Dermis microvascular lymphatic vessel endothelial cell (primary cell): ENCODE measurements around the gene PCDHGC3. TPM values are rescaled to one million over a fixed set of nuclear protein-coding genes. Genes with fewer than 3 reads are reported as not detected.

Experiments used
- DNase-seq, 2 donors: peaks; one replicate each; pipeline versions ENCODE4 v3.0.0 to v3.0.0-alpha.2; 2010; ENCODE audit warnings: low read depth in 2 of 2
- total RNA-seq: library from RNA; depleted of rRNA; stranded (reverse); fragments of >200 nt; gene quantifications from 2 replicates; pipeline ENCODE4 v1.2.1, GENCODE V29; 2014

PCDHGC3 gene
- total RNA-seq, 1 donor from 2014 or later, result 12.3 TPM

DNA sequence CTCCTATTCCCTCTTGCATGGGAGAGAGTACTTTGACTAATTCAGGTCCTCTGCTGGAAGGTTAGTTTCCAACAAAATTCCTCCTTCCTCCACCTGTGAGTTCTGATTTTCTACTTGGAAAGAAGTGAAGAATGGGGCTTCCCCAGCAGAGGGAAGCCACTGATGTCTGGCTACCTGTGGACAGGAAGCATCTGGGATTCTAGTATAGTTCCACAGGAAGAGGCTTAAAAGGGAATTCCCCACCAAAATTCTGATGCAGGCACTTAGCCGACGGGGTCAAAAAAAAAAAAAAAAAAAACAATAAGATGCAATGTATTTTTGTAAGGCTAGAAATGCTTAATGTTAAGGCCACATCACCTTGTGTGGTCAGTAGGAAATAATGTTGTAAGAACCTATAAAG, 46.5 kb downstream of the PCDHGC3 start:
- DNase-seq, result peak; percentile 64 to 88

DNA sequence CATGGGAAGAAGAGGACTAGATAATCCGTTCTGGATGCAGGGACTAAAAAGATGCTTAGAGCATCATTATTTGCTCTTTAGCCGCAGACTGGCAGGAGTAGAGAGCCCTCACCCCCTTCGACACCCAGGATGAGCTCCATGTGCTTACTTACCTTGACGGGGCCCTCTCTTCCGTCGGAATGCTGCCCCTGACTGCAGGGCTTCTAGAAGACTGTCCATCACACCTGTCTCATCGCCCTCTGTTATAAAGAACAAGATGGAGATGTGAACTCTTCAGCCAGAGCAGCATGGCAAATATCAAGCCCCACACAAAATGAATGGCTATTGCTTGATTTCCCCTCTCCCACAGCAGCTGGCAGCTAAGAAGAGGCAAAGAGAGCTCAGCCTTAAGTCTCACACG, 48.2 kb downstream of the PCDHGC3 start:
- DNase-seq, result no peak

DNA sequence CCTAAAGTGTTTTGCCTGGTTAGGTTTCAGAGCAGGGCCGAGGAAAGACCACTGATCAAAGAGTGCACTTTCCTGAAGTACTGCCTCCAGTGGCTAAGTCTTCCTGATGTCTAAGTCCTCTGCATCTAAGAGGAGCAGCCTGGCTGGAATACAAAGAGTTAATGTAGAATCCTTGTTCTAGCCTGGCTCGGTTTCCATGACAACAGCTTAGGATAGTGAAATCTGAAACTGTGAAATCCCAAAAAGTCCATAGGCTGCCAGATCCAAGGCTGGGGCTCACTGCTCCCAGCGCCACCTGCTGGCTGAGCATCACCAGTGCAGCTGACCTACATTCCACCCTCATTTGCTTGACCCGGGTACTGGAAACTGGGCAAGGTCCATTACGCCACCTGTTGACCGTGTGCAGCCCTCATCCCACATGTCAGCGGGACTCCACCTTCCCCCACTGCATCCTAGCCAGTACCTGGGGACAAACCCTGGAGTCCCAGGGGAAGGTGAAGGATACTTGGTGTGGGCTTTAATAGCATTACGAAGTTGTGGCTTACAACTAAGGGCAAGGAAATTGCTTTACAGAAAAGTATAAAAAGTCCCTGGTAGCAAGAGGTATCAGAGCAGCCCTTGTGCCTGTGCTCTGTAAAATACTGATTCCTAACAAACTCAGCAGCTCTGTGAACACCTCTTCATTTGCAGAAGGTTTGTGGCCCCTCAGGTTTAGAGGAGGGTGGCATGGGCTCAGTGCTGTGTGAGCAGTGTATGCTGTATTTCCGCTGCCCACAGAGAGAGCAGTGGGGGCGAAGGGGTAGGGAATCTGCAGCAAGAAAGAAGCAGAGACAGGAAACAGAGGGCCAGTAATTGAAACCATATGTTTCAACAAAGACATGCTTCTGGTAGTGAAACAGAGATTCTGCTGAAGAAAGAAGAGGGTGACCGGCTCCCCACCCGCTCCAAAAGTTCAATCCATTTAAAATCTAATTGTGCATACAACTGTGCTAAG, 49.1 kb downstream of the PCDHGC3 start:
- DNase-seq, result peak; percentile 90 to 93

DNA sequence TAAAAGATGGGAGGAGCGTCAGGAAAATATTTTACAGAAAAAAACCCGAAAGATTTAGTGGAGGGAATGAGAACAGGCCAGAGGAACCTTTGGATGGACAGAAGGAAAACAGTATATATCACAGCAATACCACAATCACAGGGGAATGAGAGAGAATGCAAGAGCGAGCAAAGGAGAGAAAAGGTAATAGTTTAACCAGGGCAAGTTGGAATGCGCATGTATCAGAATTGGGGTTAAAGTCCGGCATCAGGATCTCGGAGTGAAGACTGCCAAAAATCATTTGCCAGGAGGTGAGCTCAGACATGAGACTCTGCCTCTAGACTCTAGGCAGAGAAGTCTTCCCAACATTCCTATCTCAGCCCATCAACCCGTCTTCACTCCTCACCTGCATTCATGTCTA, 49.9 kb downstream of the PCDHGC3 start:
- DNase-seq, result no peak

DNA sequence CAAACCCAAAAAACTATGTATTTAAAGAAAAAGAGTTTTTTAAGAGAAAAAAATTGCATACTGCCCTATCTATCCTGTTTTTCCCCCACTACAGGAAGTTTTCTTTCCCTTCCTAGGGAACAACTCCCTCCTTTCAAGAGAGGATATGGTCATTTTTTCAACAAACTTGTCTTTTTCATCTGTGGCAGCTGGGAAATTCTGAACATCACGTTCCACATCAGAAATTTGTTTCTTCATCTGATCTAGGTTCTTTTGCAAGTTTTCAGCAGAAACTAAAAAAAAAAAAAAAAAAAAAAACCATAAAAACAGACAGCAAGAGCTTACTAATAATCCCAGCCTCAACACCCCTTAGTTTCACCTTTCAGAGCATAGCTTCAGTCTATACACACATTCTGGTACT, 51.7 kb downstream of the PCDHGC3 start:
- no peak for DNase-seq

Other genes with a start within 250 kb of the PCDHGC3 start
- 0.26 and 0.76 TPM in 2 replicates for gene PCDHB15, start 230.6 kb upstream of the PCDHGC3 start, total RNA-seq
- under 0.01 and 0.13 TPM in 2 replicates for gene SLC25A2, start 171.9 kb upstream of the PCDHGC3 start, total RNA-seq
- gene TAF7, start 155.2 kb upstream of the PCDHGC3 start, total RNA-seq, result 51.2 and 51.5 TPM in 2 replicates
- 0.26 and 0.51 TPM in 2 replicates for gene PCDHGA1, start 145.5 kb upstream of the PCDHGC3 start, total RNA-seq
- 0.39 and 1.1 TPM in 2 replicates for gene PCDHGA2, start 137.2 kb upstream of the PCDHGC3 start, total RNA-seq
- 0.13 and 0.63 TPM in 2 replicates for gene PCDHGA3, start 132.1 kb upstream of the PCDHGC3 start, total RNA-seq
- gene PCDHGB1, start 125.9 kb upstream of the PCDHGC3 start, total RNA-seq, result 0.39 and 1.1 TPM in 2 replicates
- 0.90 and 2.1 TPM in 2 replicates for gene PCDHGA4, start 120.9 kb upstream of the PCDHGC3 start, total RNA-seq
- gene PCDHGB2, start 116.0 kb upstream of the PCDHGC3 start, total RNA-seq, result 0.64 and 1.9 TPM in 2 replicates
- gene PCDHGA5, start 111.8 kb upstream of the PCDHGC3 start, total RNA-seq, result 0.26 and 0.63 TPM in 2 replicates
- 1.9 and 3.8 TPM in 2 replicates for gene PCDHGB3, start 105.7 kb upstream of the PCDHGC3 start, total RNA-seq
- gene PCDHGA6, start 102.1 kb upstream of the PCDHGC3 start, total RNA-seq, result 1.2 and 2.4 TPM in 2 replicates
- gene PCDHGA7, start 93.2 kb upstream of the PCDHGC3 start, total RNA-seq, result 0.64 and 1.5 TPM in 2 replicates
- gene PCDHGB4, start 88.3 kb upstream of the PCDHGC3 start, total RNA-seq, result 6.4 and 10.6 TPM in 2 replicates
- gene PCDHGA8, start 83.3 kb upstream of the PCDHGC3 start, total RNA-seq, result 0.64 and 1.1 TPM in 2 replicates
- gene PCDHGB5, start 78.0 kb upstream of the PCDHGC3 start, total RNA-seq, result 6.4 and 9.7 TPM in 2 replicates
- gene PCDHGA9, start 73.2 kb upstream of the PCDHGC3 start, total RNA-seq, result 1.4 and 2.4 TPM in 2 replicates
- 1.5 and 2.7 TPM in 2 replicates for gene PCDHGB6, start 67.9 kb upstream of the PCDHGC3 start, total RNA-seq
- 3.0 and 6.2 TPM in 2 replicates for gene PCDHGA10, start 63.0 kb upstream of the PCDHGC3 start, total RNA-seq
- 3.7 and 8.2 TPM in 2 replicates for gene PCDHGB7, start 58.3 kb upstream of the PCDHGC3 start, total RNA-seq
- 4.0 and 5.4 TPM in 2 replicates for gene PCDHGA11, start 54.9 kb upstream of the PCDHGC3 start, total RNA-seq
- 3.5 and 3.9 TPM in 2 replicates for gene PCDHGA12, start 45.5 kb upstream of the PCDHGC3 start, total RNA-seq
- gene PCDHGC4, start 9.1 kb downstream of the PCDHGC3 start, total RNA-seq, result 0.77 and 0.89 TPM in 2 replicates
- 0.26 and 0.51 TPM in 2 replicates for gene PCDHGC5, start 13.1 kb downstream of the PCDHGC3 start, total RNA-seq
- 41.1 and 43.0 TPM in 2 replicates for gene DIAPH1, start 143.0 kb downstream of the PCDHGC3 start, total RNA-seq
- 46.6 and 52.8 TPM in 2 replicates for gene HDAC3, start 160.9 kb downstream of the PCDHGC3 start, total RNA-seq
- 6.2 and 6.3 TPM in 2 replicates for gene RELL2, start 161.0 kb downstream of the PCDHGC3 start, total RNA-seq
- gene FCHSD1, start 175.5 kb downstream of the PCDHGC3 start, total RNA-seq, result 10.7 and 12.6 TPM in 2 replicates
- gene ARAP3, start 206.3 kb downstream of the PCDHGC3 start, total RNA-seq, result 25.5 and 42.5 TPM in 2 replicates